Astrocyte of the spinal cord (primary cell): ENCODE measurements around the gene CDKL5.

Experiments
- DNase-seq: peaks from one replicate; pipeline ENCODE4 v3.0.0; 2011; ENCODE audit warnings: low read depth, low spot score
- H3K4me3 ChIP-seq: 2 replicates; pipeline ENCODE4 v1.5.1; 2011; ENCODE audit warnings: low read depth, mild to moderate bottlenecking, low read length, moderate library complexity
- in situ Hi-C: cut with HindIII; loops from 2 replicates; pipeline ENCODE4 v1.10.0; 2017; ENCODE audit warnings: low sequenced_read_pairs
- TF ChIP-seq, protein P1 (sequence below): IDR thresholded peaks from 2 replicates; pipeline ENCODE4 v1.5.1; 2012; ENCODE audit warnings: low read depth, mild to moderate bottlenecking, low read length, inconsistent platforms

The CDKL5 gene

DNA sequence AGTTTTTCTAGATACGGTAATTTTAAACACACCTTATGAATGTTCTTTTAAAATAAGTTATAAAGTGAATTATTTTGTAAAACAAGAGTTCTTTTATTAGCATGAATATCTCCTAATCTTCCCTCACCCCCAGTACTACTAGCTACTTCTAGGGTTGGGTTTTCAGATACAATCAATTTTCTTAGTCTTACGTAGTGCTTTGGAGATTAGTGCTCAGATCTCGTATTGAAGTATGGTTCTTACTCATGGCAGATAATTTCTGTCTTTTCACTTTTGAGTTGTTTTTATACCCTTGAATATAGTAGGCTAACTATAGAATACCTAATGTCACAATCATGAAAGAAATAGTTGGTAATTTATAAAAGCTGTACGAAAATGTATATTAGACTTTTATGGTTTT is 43.2 kb downstream of the CDKL5 start:
- DNase-seq = no peak
- in situ Hi-C loops = no loop called here
- TF ChIP-seq, protein P1, sequence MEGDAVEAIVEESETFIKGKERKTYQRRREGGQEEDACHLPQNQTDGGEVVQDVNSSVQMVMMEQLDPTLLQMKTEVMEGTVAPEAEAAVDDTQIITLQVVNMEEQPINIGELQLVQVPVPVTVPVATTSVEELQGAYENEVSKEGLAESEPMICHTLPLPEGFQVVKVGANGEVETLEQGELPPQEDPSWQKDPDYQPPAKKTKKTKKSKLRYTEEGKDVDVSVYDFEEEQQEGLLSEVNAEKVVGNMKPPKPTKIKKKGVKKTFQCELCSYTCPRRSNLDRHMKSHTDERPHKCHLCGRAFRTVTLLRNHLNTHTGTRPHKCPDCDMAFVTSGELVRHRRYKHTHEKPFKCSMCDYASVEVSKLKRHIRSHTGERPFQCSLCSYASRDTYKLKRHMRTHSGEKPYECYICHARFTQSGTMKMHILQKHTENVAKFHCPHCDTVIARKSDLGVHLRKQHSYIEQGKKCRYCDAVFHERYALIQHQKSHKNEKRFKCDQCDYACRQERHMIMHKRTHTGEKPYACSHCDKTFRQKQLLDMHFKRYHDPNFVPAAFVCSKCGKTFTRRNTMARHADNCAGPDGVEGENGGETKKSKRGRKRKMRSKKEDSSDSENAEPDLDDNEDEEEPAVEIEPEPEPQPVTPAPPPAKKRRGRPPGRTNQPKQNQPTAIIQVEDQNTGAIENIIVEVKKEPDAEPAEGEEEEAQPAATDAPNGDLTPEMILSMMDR = no peak
- no peak overlapping the region for H3K4me3 ChIP-seq

DNA sequence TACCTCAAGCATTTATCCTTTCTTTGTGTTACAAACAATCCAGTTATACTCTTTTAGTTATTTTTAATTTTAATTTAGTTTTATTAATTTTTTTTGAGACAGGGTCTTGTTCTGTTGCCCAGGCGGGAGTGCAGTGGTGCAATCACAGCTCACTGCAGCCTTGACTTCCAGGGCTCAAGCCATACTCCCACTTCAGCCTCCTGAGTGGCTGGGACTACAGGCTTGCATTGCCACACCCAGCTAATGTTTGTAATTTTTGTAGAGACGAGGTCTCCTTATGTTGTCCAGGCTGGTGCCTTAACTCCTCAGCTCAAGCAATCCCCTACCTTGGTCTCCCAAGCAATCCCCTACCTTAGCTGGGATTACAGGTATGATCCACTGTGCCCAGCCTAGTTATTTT is 45.9 kb downstream of the CDKL5 start:
- no peak for DNase-seq
- TF ChIP-seq, protein P1 = no peak
- in situ Hi-C loops = no loop called here
- H3K4me3 ChIP-seq = no peak overlapping the region

- in situ Hi-C loops = no loop called here
- H3K4me3 ChIP-seq = no peak overlapping the region
- TF ChIP-seq, protein P1 = no peak
- no peak for DNase-seq
These were observed 65.6 kb downstream of the CDKL5 start for GRCh38 chrX:18490806-18491555.

- H3K4me3 ChIP-seq = no peak overlapping the region
- peak; percentile 4 for DNase-seq
- in situ Hi-C loops = no loop called here
- TF ChIP-seq, protein P1 = no peak
These were observed 66.4 kb downstream of the CDKL5 start for GRCh38 chrX:18491587-18492340.

- in situ Hi-C loops = no loop called here
- TF ChIP-seq, protein P1 = no peak
- DNase-seq = no peak
- no peak overlapping the region for H3K4me3 ChIP-seq
These were observed 109.5 kb downstream of the CDKL5 start for GRCh38 chrX:18534949-18535348.

- DNase-seq = no peak
- TF ChIP-seq, protein P1 = no peak
- no peak overlapping the region for H3K4me3 ChIP-seq
- in situ Hi-C loops = no loop called here
These were observed 111.7 kb downstream of the CDKL5 start for GRCh38 chrX:18537068-18537467.
